DMS53 treated with DMSO at 0.1 percent for 48 hours (cell line): ENCODE measurements around the gene TRIM22.

ENCODE experiments used
- DNase-seq: peaks from one replicate; lab custom pipeline; 2025; ENCODE audit not compliant: unreplicated experiment; lab: John Stamatoyannopoulos, UW

Gene TRIM22

GRCh38 chr11:5737670-5738392, 48.2 kb downstream of the TRIM22 start:
- no peak for DNase-seq

GRCh38 chr11:5738431-5738830, 48.8 kb downstream of the TRIM22 start:
- no peak for DNase-seq

GRCh38 chr11:5746614-5747013, 57.0 kb downstream of the TRIM22 start:
- DNase-seq, result no peak

GRCh38 chr11:5749836-5750235, 60.2 kb downstream of the TRIM22 start:
- DNase-seq, result no peak

GRCh38 chr11:5753943-5754342, 64.4 kb downstream of the TRIM22 start, which contains the start of gene OR52N4:
TSS of gene OR52N4 (plus strand) at chr11:5754243. CDS start at chr11:5754741, 498 bp downstream.
- DNase-seq, result no peak
